Activated naive CD4-positive, alpha-beta T cell treated with anti-CD3 and anti-CD28 coated beads, Interleukin-2, amount 50 U/mL, for 16 hours (primary cell): Measurements from ENCODE around the gene STXBP1.

ENCODE experiments used
- DNase-seq: peaks from one replicate; pipeline ENCODE4 v3.0.0-alpha.2; 2020

STXBP1 gene

DNA sequence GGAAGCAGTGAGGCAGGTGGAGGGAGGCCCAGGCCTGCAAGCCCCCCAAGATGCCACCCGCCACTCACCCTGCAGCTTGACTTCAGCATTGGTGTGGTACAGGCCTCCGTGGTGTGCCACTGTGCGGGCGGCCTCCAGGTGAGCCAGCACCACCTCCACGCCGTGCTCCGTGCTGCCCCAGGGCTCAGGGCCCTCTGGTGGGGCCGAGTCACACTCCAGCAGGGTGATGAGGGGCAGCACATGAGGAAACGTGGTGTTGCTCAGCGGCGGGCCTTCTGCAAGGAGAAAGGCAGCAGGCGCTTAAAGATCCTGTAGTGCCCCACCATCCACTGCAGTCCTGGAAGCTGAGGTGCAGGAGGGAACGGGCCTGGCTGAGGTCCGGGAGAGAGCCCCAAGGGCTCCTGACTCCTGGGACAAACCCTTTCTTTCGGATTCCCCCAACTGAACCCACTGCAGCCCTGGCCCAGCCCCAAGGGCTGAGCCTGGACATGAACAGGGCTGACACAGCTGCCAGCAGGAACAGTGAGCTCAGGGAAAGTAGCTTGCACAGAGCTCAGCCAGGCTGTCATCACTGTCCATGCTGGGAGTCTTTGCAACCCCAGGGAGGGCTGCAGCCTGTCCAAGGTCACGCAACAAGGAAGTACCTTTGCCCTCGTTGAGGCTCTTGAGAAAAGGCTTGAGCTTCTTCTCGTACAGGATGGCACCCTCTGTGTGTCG is 127.7 kb downstream of the STXBP1 start:
- no peak for DNase-seq

DNA sequence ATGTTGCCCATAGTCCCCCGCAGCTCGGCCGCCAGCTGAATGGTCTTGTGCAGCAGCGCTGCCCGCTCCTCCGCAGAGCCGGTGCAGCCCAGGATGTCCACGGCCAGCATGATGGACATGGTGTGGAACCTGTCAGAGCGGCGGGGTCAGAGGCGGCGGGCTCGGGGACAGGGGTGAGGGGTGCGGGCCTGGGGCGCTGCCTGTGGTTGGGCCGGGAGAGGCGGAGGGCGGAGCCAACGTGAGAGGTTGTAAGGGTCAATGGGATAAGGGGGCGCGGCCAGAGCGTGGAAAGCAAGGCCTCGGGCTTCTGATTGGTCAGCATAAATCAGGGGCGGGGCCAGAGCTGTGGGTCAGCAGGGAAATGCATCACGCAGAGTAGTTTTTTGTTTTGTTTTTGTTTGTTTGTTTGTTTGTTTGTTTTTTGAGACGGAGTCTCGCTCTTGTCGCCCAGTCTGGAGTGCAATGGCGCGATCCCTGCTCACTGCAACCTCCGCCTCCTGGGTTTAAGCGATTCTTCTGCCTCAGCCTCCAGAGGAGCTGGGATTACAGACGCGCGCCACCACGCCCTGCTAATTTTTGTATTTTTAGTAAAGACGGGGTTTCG is 129.9 kb downstream of the STXBP1 start:
- no peak for DNase-seq
